HepG2 (cell line): ENCODE results near the gene RNF208. TPM values are rescaled to one million over a fixed set of nuclear protein-coding genes. Genes with fewer than 3 reads are reported as not detected.
A peak's percentile ranks its signal among the peaks of the same experiment; 100 is the strongest.

Experiments
- ATF7-NPFF ChIP-seq: sonication (generic); formaldehyde crosslinking; IDR thresholded peaks from 2 replicates; pipeline ENCODE4 v1.8.1; 2023; ENCODE audit warnings: mild to moderate bottlenecking, low read depth, missing genetic modification reagents, moderate library complexity
- GPBP1L1 ChIP-seq: sonication (generic); formaldehyde crosslinking; IDR thresholded peaks from 2 replicates; pipeline ENCODE4 v1.5.0; 2020; ENCODE audit warnings: mild to moderate bottlenecking, missing genetic modification reagents
- HDAC1 ChIP-seq: sonication (generic); formaldehyde crosslinking; IDR thresholded peaks from 2 replicates; pipeline ENCODE4 v1.5.1; 2020; ENCODE audit warnings: mild to moderate bottlenecking, missing genetic modification reagents
- HOMEZ ChIP-seq: IDR thresholded peaks from 2 replicates; pipeline ENCODE4 v1.6.1; 2016; ENCODE audit warnings: low read depth
- IRF1 ChIP-seq: sonication (generic); formaldehyde crosslinking; IDR thresholded peaks from 2 replicates; pipeline ENCODE4 v1.4.0; 2020; ENCODE audit warnings: low read depth, mild to moderate bottlenecking, missing genetic modification reagents
- LCORL ChIP-seq, 2 experiments: fragments of 450-650 bp in 1 of 2; sonication (generic) in 1 of 2; formaldehyde crosslinking in 1 of 2; IDR thresholded peaks; 2 replicates each; pipeline versions ENCODE4 v1.5.0 to v1.6.1; 2017 to 2020; ENCODE audit warnings: antibody characterized with exemption in 1 of 2, missing genetic modification reagents in 1 of 2
- MAF1 ChIP-seq: sonication (generic); formaldehyde crosslinking; IDR thresholded peaks from 2 replicates; pipeline ENCODE4 v1.5.0; 2020; ENCODE audit warnings: missing genetic modification reagents, borderline replicate concordance
- ONECUT2 ChIP-seq: sonication (generic); formaldehyde crosslinking; IDR thresholded peaks from 2 replicates; pipeline ENCODE4 v1.4.0; 2020; ENCODE audit warnings: missing genetic modification reagents
- POLR2G ChIP-seq: fragments of 200-400 bp; formaldehyde crosslinking; IDR thresholded peaks from 2 replicates; pipeline ENCODE4 v1.6.1; 2018; ENCODE audit warnings: mild to moderate bottlenecking, low read depth, low read length, moderate library complexity
- REL ChIP-seq: sonication (generic); formaldehyde crosslinking; conservative IDR thresholded peaks from 2 replicates; pipeline ENCODE4 v1.8.0; 2022; ENCODE audit warnings: mild to moderate bottlenecking, missing genetic modification reagents, moderate library complexity
- RNF219 ChIP-seq: sonication (generic); formaldehyde crosslinking; IDR thresholded peaks from 2 replicates; pipeline ENCODE4 v1.5.0; 2020; ENCODE audit warnings: mild to moderate bottlenecking, missing genetic modification reagents
- RXRB ChIP-seq: IDR thresholded peaks from 2 replicates; pipeline ENCODE4 v1.6.1; 2016; ENCODE audit warnings: borderline replicate concordance, missing genetic modification reagents, missing compliant biosample characterization
- SPEN ChIP-seq: sonication (generic); formaldehyde crosslinking; IDR thresholded peaks from 2 replicates; pipeline ENCODE4 v1.5.1; 2020; ENCODE audit warnings: low read depth, mild to moderate bottlenecking, missing genetic modification reagents
- TCF12 ChIP-seq, 2 experiments: fragments of 450-650 bp in 1 of 2; sonication (generic) in 1 of 2; formaldehyde crosslinking in 1 of 2; IDR thresholded peaks; 2 replicates each; pipeline versions ENCODE4 v1.6.1 to v1.8.0; 2017 to 2022; ENCODE audit warnings: antibody characterized with exemption in 1 of 2, mild to moderate bottlenecking in 1 of 2, missing genetic modification reagents in 1 of 2, moderate library complexity in 1 of 2
- ZKSCAN5 ChIP-seq: sonication (generic); formaldehyde crosslinking; IDR thresholded peaks from 2 replicates; pipeline ENCODE4 v1.5.1; 2020; ENCODE audit warnings: mild to moderate bottlenecking, missing genetic modification reagents
- ZNF20 ChIP-seq: sonication (generic); formaldehyde crosslinking; IDR thresholded peaks from 2 replicates; pipeline ENCODE4 v1.4.0; 2020; ENCODE audit warnings: mild to moderate bottlenecking, moderate library complexity, missing genetic modification reagents
- ZNF777 ChIP-seq: sonication (generic); formaldehyde crosslinking; IDR thresholded peaks from 2 replicates; pipeline ENCODE4 v1.4.0; 2020; ENCODE audit warnings: missing genetic modification reagents
- ZNF782 ChIP-seq: sonication (generic); formaldehyde crosslinking; IDR thresholded peaks from 2 replicates; pipeline ENCODE4 v1.4.0; 2020; ENCODE audit warnings: missing genetic modification reagents, mild to moderate bottlenecking, borderline replicate concordance
- polyA plus RNA-seq, 8 experiments: library from polyadenylated mRNA; depleted of rRNA in 3 of 8; stranded (reverse) in 7 of 8; unstranded in 1 of 8; fragments of >200 nt; fragmentation: Illumina TruSeq in 4 of 8; extraction: Trizol in 4 of 8; gene quantifications; 2 replicates each; pipeline versions ENCODE4 v1.2.1 to v1.2.3, GENCODE V29; 2011 to 2016; ENCODE audit warnings: low read depth in 4 of 8, missing spikeins in 1 of 8, mixed read lengths in 1 of 8; ENCODE audit not compliant: insufficient read depth in 1 of 8
- total RNA-seq, 5 experiments: library from RNA; depleted of rRNA; stranded (reverse); fragments of >200 nt; fragmentation: Illumina TruSeq; extraction: Trizol; gene quantifications; 2 replicates each; pipeline ENCODE4 v1.2.3, GENCODE V29; 2016; ENCODE audit warnings: low read depth in 1 of 5
- TF ChIP-seq, protein P1 (sequence below): sonication (generic); formaldehyde crosslinking; IDR thresholded peaks from 2 replicates; pipeline ENCODE4 v1.4.0; 2020; ENCODE audit warnings: missing genetic modification reagents; ENCODE audit errors: not compliant biosample characterization

Gene RNF208
- total and polyA plus RNA-seq, 2 of the 13 experiments (the other 11 are each of a cell fraction or from before 2014, with no cell fraction given): 1.6 to 2.1 TPM

DNA sequence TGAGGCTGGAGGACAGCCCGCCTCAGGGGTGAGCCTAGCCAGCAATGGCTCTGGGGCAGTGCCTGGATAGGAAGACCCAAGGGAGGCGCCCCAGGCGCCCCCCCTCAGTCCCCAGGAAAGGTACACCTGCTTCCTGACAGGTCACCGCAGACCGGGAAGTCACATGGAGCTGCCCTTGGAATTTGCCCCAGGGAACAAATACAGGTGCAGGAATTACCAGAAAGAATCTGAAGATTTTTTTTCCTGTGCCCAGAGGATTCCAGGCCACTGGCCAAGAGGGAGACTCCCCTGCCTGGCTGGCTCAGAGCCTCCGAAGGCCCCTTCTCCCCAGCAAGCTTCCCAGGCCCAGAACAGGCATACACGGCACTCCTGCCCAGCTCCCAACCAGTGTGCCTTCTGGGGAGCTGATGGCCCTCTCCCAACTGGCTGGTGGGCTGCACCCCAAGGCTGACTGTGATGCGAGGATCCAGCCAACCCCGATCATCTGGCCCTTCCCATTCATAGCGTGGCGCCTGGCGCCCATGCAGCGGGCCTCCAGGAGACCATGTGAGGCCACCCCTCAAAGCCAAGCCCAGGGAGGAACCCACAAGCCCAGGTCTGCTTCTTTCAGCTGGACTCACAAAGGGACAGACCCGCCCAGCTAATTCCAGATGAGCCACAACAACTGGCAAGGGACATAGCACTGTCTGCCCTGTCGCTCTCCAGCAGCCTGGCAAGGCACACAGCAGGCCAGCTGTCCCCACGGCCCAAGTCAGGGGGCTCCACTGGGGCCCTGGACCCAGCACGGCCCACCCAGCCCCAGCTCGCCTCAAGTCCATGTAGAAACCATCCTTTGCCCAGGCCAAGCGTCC, 23.8 kb downstream of the RNF208 start (continued):
- TF ChIP-seq TCF12 (IDR thresholded peaks at IDR 0.05) (no peak), TCF12 (CRISPR knock-in tag; IDR thresholded peaks at IDR 0.05) (no peak), ZNF20 (CRISPR knock-in tag) (no peak), LCORL (IDR thresholded peaks at IDR 0.05) (no peak), LCORL (CRISPR knock-in tag; IDR thresholded peaks at IDR 0.05) (no peak), ATF7-NPFF (CRISPR knock-in tag) (no peak), REL (CRISPR knock-in tag) (no peak), SPEN (no peak), ZKSCAN5 (CRISPR knock-in tag) (no peak), HDAC1 (no peak; the same call in 1 of the 2 replicates), GPBP1L1 (CRISPR knock-in tag) (no peak), ZNF777 (CRISPR knock-in tag) (no peak), ONECUT2 (no peak), HOMEZ (CRISPR knock-in tag) (no peak), RXRB (CRISPR knock-in tag) (no peak), RNF219 (CRISPR knock-in tag) (no peak), POLR2G (peak; percentile 24; the same call in 1 of the 2 replicates), ZNF782 (no peak), IRF1 (no peak), MAF1 (CRISPR knock-in tag) (no peak)
- TF ChIP-seq, protein P1, sequence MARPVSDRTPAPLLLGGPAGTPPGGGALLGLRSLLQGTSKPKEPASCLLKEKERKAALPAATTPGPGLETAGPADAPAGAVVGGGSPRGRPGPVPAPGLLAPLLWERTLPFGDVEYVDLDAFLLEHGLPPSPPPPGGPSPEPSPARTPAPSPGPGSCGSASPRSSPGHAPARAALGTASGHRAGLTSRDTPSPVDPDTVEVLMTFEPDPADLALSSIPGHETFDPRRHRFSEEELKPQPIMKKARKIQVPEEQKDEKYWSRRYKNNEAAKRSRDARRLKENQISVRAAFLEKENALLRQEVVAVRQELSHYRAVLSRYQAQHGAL (CRISPR knock-in tag): no peak
